Measurements from ENCODE around the gene MAD1L1. TPM values are rescaled to one million over a fixed set of nuclear protein-coding genes. Genes with fewer than 3 reads are reported as not detected.
A peak's percentile ranks its signal among the peaks of the same experiment; 100 is the strongest.

Gene MAD1L1
- total and polyA plus RNA-seq, 3 experiments from 2014 or later: 43.6 to 185 (median 47.3) TPM

GRCh38 chr7:1849351-1850041, 383.2 kb downstream of the MAD1L1 start:
- no peaks in the 10 kb centered on the region for H3K27me3 ChIP-seq (ENCODE audit: insufficient read depth, low read length, poor library complexity, severe bottlenecking)
- Mint-ChIP-seq H3K4me1 (peaks cover 2 to 30% (median 11%) of the 10 kb centered on the region in 3 donors), H3K9me3 (no peaks in the 10 kb centered on the region), H3K27ac (no peak overlapping the region), H3K4me3 (no peak overlapping the region), H3K36me3 (peaks cover 0 to 39% (median 2%) of the 10 kb centered on the region in 3 donors), H3K27me3 (no peaks in the 10 kb centered on the region)
- ChIA-PET POLR2A (no interaction called here), CTCF (no interaction called here)
- H3K36me3 ChIP-seq (ENCODE audit: insufficient read depth, low read length): no peaks in the 10 kb centered on the region
- DNase-seq: peak in 1 of 5 donors; percentile 44
- no peak overlapping the region for H3K4me3 ChIP-seq (ENCODE audit: low read length)
- H3K4me1 ChIP-seq (ENCODE audit: insufficient read depth, low read length): peaks cover 6% of the 10 kb centered on the region
- no peak overlapping the region for H3K27ac ChIP-seq (ENCODE audit: low read depth, low read length)
- no peaks in the 10 kb centered on the region for H3K9me3 ChIP-seq (ENCODE audit: low read length)

GRCh38 chr7:1848911-1849311, 383.8 kb downstream of the MAD1L1 start:
- peak overlapping the region in 1 of 8 donors; percentile 65 for H3K27ac Mint-ChIP-seq
- H3K36me3 Mint-ChIP-seq: peaks cover 0 to 37% (median 2%) of the 10 kb centered on the region in 3 donors
- CTCF ChIA-PET: no interaction called here

DNA sequence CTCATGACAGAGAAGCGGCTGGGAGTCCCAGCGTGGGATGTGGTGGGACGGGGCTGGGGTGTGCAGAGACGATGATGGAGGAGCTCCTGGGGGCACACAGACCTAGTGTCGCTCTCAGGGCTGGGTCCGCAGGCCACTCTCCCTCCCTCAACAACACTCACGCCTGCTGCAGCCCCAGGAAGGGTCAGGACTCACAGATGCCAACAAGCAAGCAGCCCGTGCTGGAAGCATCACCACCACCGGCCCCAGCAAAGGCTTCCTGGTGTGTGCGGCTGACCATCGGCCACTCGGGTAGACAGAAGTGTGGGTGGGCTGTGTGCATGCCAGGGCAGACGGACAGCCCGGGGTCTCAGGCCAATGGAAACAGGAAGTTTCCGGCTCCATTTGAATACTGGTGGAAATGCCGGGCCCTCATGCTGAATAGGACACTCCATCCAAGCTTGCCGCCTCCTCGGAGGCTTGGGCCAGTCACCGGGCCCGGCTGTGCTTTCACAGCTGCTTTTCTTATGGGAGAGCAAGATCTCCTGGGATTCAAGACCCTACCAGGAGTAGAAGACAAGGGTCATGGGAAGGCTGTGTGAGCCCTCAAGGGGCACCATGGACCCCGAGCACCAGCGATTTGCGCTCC, 384.6 kb downstream of the MAD1L1 start:
- Mint-ChIP-seq H3K4me3 (no peak overlapping the region), H3K36me3 (peaks cover 0 to 42% (median 5%) of the 10 kb centered on the region in 3 donors), H3K27me3 (no peaks in the 10 kb centered on the region), H3K4me1 (peaks cover 0 to 20% (median 8%) of the 10 kb centered on the region in 3 donors), H3K9me3 (no peaks in the 10 kb centered on the region), H3K27ac (no peak overlapping the region)
- Histone ChIP-seq H3K9me3 (ENCODE audit: low read length) (no peaks in the 10 kb centered on the region), H3K4me3 (ENCODE audit: low read length) (no peak overlapping the region), H3K36me3 (ENCODE audit: insufficient read depth, low read length) (no peaks in the 10 kb centered on the region), H3K27me3 (ENCODE audit: insufficient read depth, low read length, poor library complexity, severe bottlenecking) (no peaks in the 10 kb centered on the region), H3K4me1 (ENCODE audit: insufficient read depth, low read length) (no peaks in the 10 kb centered on the region), H3K27ac (ENCODE audit: low read depth, low read length) (no peak overlapping the region)
- POLR2A ChIA-PET: no interaction called here
- CTCF ChIA-PET: no interaction called here
- DNase-seq: peak in 1 of 5 donors; percentile 31

More at GRCh38 chr7:1848911-1849311, 383.8 kb downstream of the MAD1L1 start:
- no peaks in the 10 kb centered on the region for H3K27me3 ChIP-seq (ENCODE audit: insufficient read depth, low read length, poor library complexity, severe bottlenecking)
- Mint-ChIP-seq H3K9me3 (no peaks in the 10 kb centered on the region), H3K4me1 (peaks cover 0 to 26% (median 8%) of the 10 kb centered on the region in 3 donors), H3K27me3 (no peaks in the 10 kb centered on the region), H3K4me3 (peak overlapping the region in 1 of 7 donors; percentile 25)
- H3K4me1 ChIP-seq (ENCODE audit: insufficient read depth, low read length): peaks cover under 1% of the 10 kb centered on the region
- no peak overlapping the region for H3K4me3 ChIP-seq (ENCODE audit: low read length)
- H3K9me3 ChIP-seq (ENCODE audit: low read length): no peaks in the 10 kb centered on the region
- peak in 1 of 5 donors; percentile 37 for DNase-seq
- no peaks in the 10 kb centered on the region for H3K36me3 ChIP-seq (ENCODE audit: insufficient read depth, low read length)
- no peak overlapping the region for H3K27ac ChIP-seq (ENCODE audit: low read depth, low read length)
- POLR2A ChIA-PET: no interaction called here

GRCh38 chr7:1847260-1848001, 385.3 kb downstream of the MAD1L1 start:
- H3K36me3 ChIP-seq (ENCODE audit: insufficient read depth, low read length): no peaks in the 10 kb centered on the region
- no peak overlapping the region for H3K27ac ChIP-seq (ENCODE audit: low read depth, low read length)
- no peaks in the 10 kb centered on the region for H3K9me3 ChIP-seq (ENCODE audit: low read length)
- ChIA-PET CTCF (no interaction called here), POLR2A (no interaction called here)
- Mint-ChIP-seq H3K36me3 (peaks cover 0 to 44% (median 6%) of the 10 kb centered on the region in 3 donors), H3K27ac (no peak overlapping the region), H3K9me3 (no peaks in the 10 kb centered on the region), H3K4me1 (peaks cover 0 to 16% (median 6%) of the 10 kb centered on the region in 3 donors), H3K4me3 (no peak overlapping the region), H3K27me3 (no peaks in the 10 kb centered on the region)
- H3K27me3 ChIP-seq (ENCODE audit: insufficient read depth, low read length, poor library complexity, severe bottlenecking): no peaks in the 10 kb centered on the region
- peak in 1 of 5 donors; percentile 36 for DNase-seq
- no peaks in the 10 kb centered on the region for H3K4me1 ChIP-seq (ENCODE audit: insufficient read depth, low read length)
- H3K4me3 ChIP-seq (ENCODE audit: low read length): no peak overlapping the region

GRCh38 chr7:1846331-1847065, 386.2 kb downstream of the MAD1L1 start:
- H3K9me3 ChIP-seq (ENCODE audit: low read length): no peaks in the 10 kb centered on the region
- H3K9me3 Mint-ChIP-seq: no peaks in the 10 kb centered on the region
- DNase-seq: peak in 1 of 5 donors; percentile 35
- peaks cover 0 to 50% (median 6%) of the 10 kb centered on the region in 3 donors for H3K36me3 Mint-ChIP-seq
- no peak overlapping the region for H3K4me3 Mint-ChIP-seq
- H3K27me3 ChIP-seq (ENCODE audit: insufficient read depth, low read length, poor library complexity, severe bottlenecking): no peaks in the 10 kb centered on the region
- POLR2A ChIA-PET: no interaction called here
- no peak overlapping the region for H3K27ac ChIP-seq (ENCODE audit: low read depth, low read length)
- H3K4me1 ChIP-seq (ENCODE audit: insufficient read depth, low read length): no peaks in the 10 kb centered on the region
- peaks cover 0 to 12% (median 6%) of the 10 kb centered on the region in 3 donors for H3K4me1 Mint-ChIP-seq
- peak overlapping the region in 1 of 8 donors; percentile 54 for H3K27ac Mint-ChIP-seq
- no peaks in the 10 kb centered on the region for H3K27me3 Mint-ChIP-seq
- H3K4me3 ChIP-seq (ENCODE audit: low read length): no peak overlapping the region
- no peaks in the 10 kb centered on the region for H3K36me3 ChIP-seq (ENCODE audit: insufficient read depth, low read length)
- CTCF ChIA-PET: no interaction called here

- Mint-ChIP-seq H3K4me3 (no peak overlapping the region), H3K4me1 (peaks cover 0 to 10% (median 6%) of the 10 kb centered on the region in 3 donors), H3K27me3 (no peaks in the 10 kb centered on the region), H3K9me3 (no peaks in the 10 kb centered on the region), H3K27ac (no peak overlapping the region), H3K36me3 (peaks cover 0 to 48% (median 6%) of the 10 kb centered on the region in 3 donors)
- Histone ChIP-seq H3K27me3 (ENCODE audit: insufficient read depth, low read length, poor library complexity, severe bottlenecking) (no peaks in the 10 kb centered on the region), H3K4me1 (ENCODE audit: insufficient read depth, low read length) (no peaks in the 10 kb centered on the region), H3K27ac (ENCODE audit: low read depth, low read length) (no peak overlapping the region), H3K36me3 (ENCODE audit: insufficient read depth, low read length) (no peaks in the 10 kb centered on the region), H3K9me3 (ENCODE audit: low read length) (no peaks in the 10 kb centered on the region), H3K4me3 (ENCODE audit: low read length) (no peak overlapping the region)
- POLR2A ChIA-PET: no interaction called here
- DNase-seq: peak in 2 of 5 donors; percentile 0 to 32
- CTCF ChIA-PET: no interaction called here
These were observed 387.0 kb downstream of the MAD1L1 start for GRCh38 chr7:1845536-1846311.

DNA sequence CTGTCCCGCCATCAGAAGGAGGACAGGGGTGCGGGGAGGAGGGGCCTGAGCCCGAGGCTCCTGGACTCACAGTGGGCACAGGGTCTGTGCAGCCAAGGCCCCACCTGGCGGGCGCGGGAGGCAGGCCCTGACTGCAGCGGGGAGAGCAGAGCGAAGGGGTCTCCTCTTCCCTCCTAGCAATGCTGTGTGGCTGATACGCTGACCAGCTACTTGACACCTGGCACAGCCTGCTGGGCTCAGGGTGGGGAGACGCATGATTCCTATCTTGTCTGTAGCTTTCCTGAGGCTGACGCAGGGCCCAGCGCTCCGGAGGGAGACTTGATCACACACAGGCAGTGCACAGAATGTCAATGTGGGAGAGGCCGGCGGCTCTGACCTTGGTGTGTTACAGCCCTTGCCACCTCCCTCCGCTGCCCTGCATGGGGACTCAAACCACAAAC, 387.8 kb downstream of the MAD1L1 start:
- H3K4me1 ChIP-seq (ENCODE audit: insufficient read depth, low read length): no peaks in the 10 kb centered on the region
- POLR2A ChIA-PET: no interaction called here
- no peak overlapping the region for H3K4me3 Mint-ChIP-seq
- CTCF ChIA-PET: no interaction called here
- H3K4me3 ChIP-seq (ENCODE audit: low read length): no peak overlapping the region
- H3K4me1 Mint-ChIP-seq: peaks cover 0 to 10% (median 6%) of the 10 kb centered on the region in 3 donors
- H3K9me3 ChIP-seq (ENCODE audit: low read length): no peaks in the 10 kb centered on the region
- peaks cover 0 to 51% (median 6%) of the 10 kb centered on the region in 3 donors for H3K36me3 Mint-ChIP-seq
- H3K36me3 ChIP-seq (ENCODE audit: insufficient read depth, low read length): no peaks in the 10 kb centered on the region
- no peaks in the 10 kb centered on the region for H3K27me3 ChIP-seq (ENCODE audit: insufficient read depth, low read length, poor library complexity, severe bottlenecking)
- no peaks in the 10 kb centered on the region for H3K9me3 Mint-ChIP-seq
- no peak overlapping the region for H3K27ac ChIP-seq (ENCODE audit: low read depth, low read length)
- H3K27ac Mint-ChIP-seq: peak overlapping the region in 1 of 8 donors; percentile 36
- H3K27me3 Mint-ChIP-seq: no peaks in the 10 kb centered on the region
- peak in 2 of 5 donors; percentile 0 to 39 for DNase-seq
